Calu3 (cell line): ENCODE results near the gene ATP2C1. TPM values are rescaled to one million over a fixed set of nuclear protein-coding genes. Genes with fewer than 3 reads are reported as not detected.

ENCODE experiments used
- BruUV-seq: library from RNA; stranded (reverse); fragments of 400-500 nt; replicated peaks from 2 replicates; lab custom pipeline; 2021; lab: Mats Ljungman, UMichigan
- CTCF ChIA-PET: fragments of 300-600 bp; sonication (Branson Sonifier 250); formaldehyde crosslinking; loops from one replicate; lab custom pipeline; 2022; ENCODE audit warnings: antibody characterized with exemption; lab: Charles Lee
- DNase-seq: peaks from one replicate; pipeline ENCODE4 v3.0.0; 2022
- H3K27ac Mint-ChIP-seq: one replicate; pipeline ENCODE4 v1.8.0; 2022; ENCODE audit warnings: mixed read lengths; ENCODE audit not compliant: unreplicated experiment
- H3K27me3 Mint-ChIP-seq: one replicate; pipeline ENCODE4 v1.8.0; 2022; ENCODE audit warnings: mixed read lengths; ENCODE audit not compliant: unreplicated experiment
- H3K36me3 Mint-ChIP-seq: one replicate; pipeline ENCODE4 v1.8.0; 2022; ENCODE audit warnings: mild to moderate bottlenecking, moderate library complexity, mixed read lengths; ENCODE audit not compliant: insufficient read depth, unreplicated experiment
- H3K4me1 Mint-ChIP-seq: one replicate; pipeline ENCODE4 v1.8.0; 2022; ENCODE audit warnings: mild to moderate bottlenecking, low read depth, mixed read lengths; ENCODE audit not compliant: unreplicated experiment
- H3K4me3 Mint-ChIP-seq: one replicate; pipeline ENCODE4 v1.8.0; 2022; ENCODE audit warnings: mild to moderate bottlenecking, low read depth, moderate library complexity, mixed read lengths; ENCODE audit not compliant: unreplicated experiment
- H3K9me3 Mint-ChIP-seq: one replicate; pipeline ENCODE4 v1.8.0; 2022; ENCODE audit warnings: low read depth, mixed read lengths; ENCODE audit not compliant: unreplicated experiment
- CTCF ChIP-seq: fragments of 200-600 bp; IDR thresholded peaks from one replicate; pipeline ENCODE4 v1.8.0; 2022; ENCODE audit warnings: antibody characterized with exemption; ENCODE audit not compliant: unreplicated experiment
- intact Hi-C: fragments of 100-400 bp; cut with micrococcal nuclease; formaldehyde crosslinking; loops from one replicate; pipeline ENCODE4 v1.10.0; 2022; ENCODE audit not compliant: unreplicated experiment
- total RNA-seq: library from RNA; stranded (reverse); gene quantifications from 2 replicates; pipeline ENCODE4 v1.2.3, GENCODE V29; 2022

The ATP2C1 gene
- total RNA-seq, 1 experiment from 2014 or later = 361 TPM

GRCh38 chr3:131008326-131008725, 114.4 kb downstream of the ATP2C1 start:
- H3K4me1 Mint-ChIP-seq = no peaks in the 10 kb centered on the region
- H3K9me3 Mint-ChIP-seq = no peaks in the 10 kb centered on the region
- no peak for TF ChIP-seq CTCF
- H3K4me3 Mint-ChIP-seq = no peak overlapping the region
- CTCF ChIA-PET = interaction anchor here (0.9 kb wide), 1 partner anchor 19 kb away, joined by 4 read pairs; the partner anchor contains the start of genes ASTE1 and NEK11
- no peak overlapping the region for H3K27ac Mint-ChIP-seq
- BruUV-seq = no TSS peak
- H3K36me3 Mint-ChIP-seq = peaks cover 33% of the 10 kb centered on the region
- DNase-seq = no peak
- H3K27me3 Mint-ChIP-seq = no peaks in the 10 kb centered on the region
- intact Hi-C loops = no loop called here

- Mint-ChIP-seq H3K27me3 (no peaks in the 10 kb centered on the region), H3K36me3 (peaks cover 37% of the 10 kb centered on the region), H3K9me3 (no peaks in the 10 kb centered on the region), H3K27ac (no peak overlapping the region), H3K4me3 (no peak overlapping the region), H3K4me1 (no peaks in the 10 kb centered on the region)
- no TSS peak for BruUV-seq
- DNase-seq = no peak
- intact Hi-C loops = loop anchor here (5.0 kb wide), 1 partner anchor 307 kb away; no protein-coding TSS in a partner anchor
- no peak for TF ChIP-seq CTCF
- CTCF ChIA-PET = interaction anchor here (0.7 kb wide), 1 partner anchor 152 kb away, joined by 4 read pairs; no protein-coding TSS in a partner anchor
Observed at GRCh38 chr3:131009698-131010097, 115.8 kb downstream of the ATP2C1 start.

GRCh38 chr3:131018970-131019369, 125.1 kb downstream of the ATP2C1 start:
- CTCF ChIA-PET = no interaction called here
- no peak for TF ChIP-seq CTCF
- peaks cover 37% of the 10 kb centered on the region for H3K36me3 Mint-ChIP-seq
- intact Hi-C loops = no loop called here
- no peak overlapping the region for H3K4me3 Mint-ChIP-seq
- no peak for DNase-seq
- no peak overlapping the region for H3K27ac Mint-ChIP-seq
- no TSS peak for BruUV-seq
- no peaks in the 10 kb centered on the region for H3K9me3 Mint-ChIP-seq
- no peaks in the 10 kb centered on the region for H3K4me1 Mint-ChIP-seq
- no peaks in the 10 kb centered on the region for H3K27me3 Mint-ChIP-seq

- TF ChIP-seq CTCF = no peak
Observed at GRCh38 chr3:131020122-131020693, 126.3 kb downstream of the ATP2C1 start.

More at GRCh38 chr3:131020122-131020693, 126.3 kb downstream of the ATP2C1 start:
- Mint-ChIP-seq H3K9me3 (no peaks in the 10 kb centered on the region), H3K4me1 (peaks cover 12% of the 10 kb centered on the region), H3K27me3 (no peaks in the 10 kb centered on the region), H3K36me3 (peaks cover 39% of the 10 kb centered on the region), H3K27ac (no peak overlapping the region), H3K4me3 (no peak overlapping the region)
- DNase-seq = no peak
- BruUV-seq = no TSS peak
- intact Hi-C loops = no loop called here
- CTCF ChIA-PET = interaction anchor here (1.1 kb wide), 1 partner anchor 318 kb away, joined by 3 read pairs; no protein-coding TSS in a partner anchor
